MCF 10A (cell line): ENCODE measurements around the gene HEPACAM2. TPM values are rescaled to one million over a fixed set of nuclear protein-coding genes. Genes with fewer than 3 reads are reported as not detected.

Source experiments
- BruUV-seq: library from RNA; stranded (reverse); fragments of 400-500 nt; replicated peaks from 2 replicates; lab custom pipeline; 2021; lab: Mats Ljungman, UMichigan
- CTCF ChIA-PET: fragments of 300-600 bp; sonication (Branson Sonifier 250); formaldehyde crosslinking; extraction: SDS; loops from one replicate; lab custom pipeline; 2021; ENCODE audit warnings: antibody characterized with exemption, inconsistent platforms; lab: Yijun Ruan, JAX
- POLR2A ChIA-PET: fragments of 300-600, 350-650 bp; sonication (Branson Sonifier 250); formaldehyde crosslinking; extraction: SDS; loops from one replicate; lab custom pipeline; 2020; ENCODE audit warnings: antibody characterized with exemption, inconsistent platforms; lab: Yijun Ruan, JAX
- DNase-seq: peaks from one replicate; pipeline ENCODE4 v3.0.0-alpha.2; 2018; ENCODE audit not compliant: unreplicated experiment
- H3K27ac Mint-ChIP-seq: one replicate; pipeline ENCODE4 v1.8.0; 2022; ENCODE audit warnings: mild to moderate bottlenecking, low read depth, mixed read lengths; ENCODE audit not compliant: unreplicated experiment
- H3K27me3 Mint-ChIP-seq: one replicate; pipeline ENCODE4 v1.8.0; 2022; ENCODE audit warnings: mixed read lengths; ENCODE audit not compliant: insufficient read depth, unreplicated experiment
- H3K36me3 Mint-ChIP-seq: one replicate; pipeline ENCODE4 v1.8.0; 2022; ENCODE audit warnings: mild to moderate bottlenecking, moderate library complexity, mixed read lengths; ENCODE audit not compliant: insufficient read depth, unreplicated experiment
- H3K4me1 Mint-ChIP-seq: one replicate; pipeline ENCODE4 v1.8.0; 2022; ENCODE audit warnings: mixed read lengths; ENCODE audit not compliant: insufficient read depth, unreplicated experiment
- H3K4me3 Mint-ChIP-seq: one replicate; pipeline ENCODE4 v1.8.0; 2022; ENCODE audit warnings: mild to moderate bottlenecking, moderate library complexity, mixed read lengths; ENCODE audit not compliant: unreplicated experiment
- H3K9me3 Mint-ChIP-seq: one replicate; pipeline ENCODE4 v1.8.0; 2022; ENCODE audit warnings: mixed read lengths; ENCODE audit not compliant: unreplicated experiment
- intact Hi-C: fragments of 100-400 bp; cut with micrococcal nuclease; formaldehyde crosslinking; loops from 2 replicates; pipeline ENCODE4 v1.14.1; 2022
- total RNA-seq: library from RNA; stranded (reverse); gene quantifications from 2 replicates; pipeline ENCODE4 v1.2.3, GENCODE V29; 2022
- TF ChIP-seq, protein P1 (sequence below): fragments of 200-600 bp; IDR thresholded peaks from one replicate; pipeline ENCODE4 v1.8.0; 2022; ENCODE audit warnings: antibody characterized with exemption, mild to moderate bottlenecking; ENCODE audit not compliant: unreplicated experiment

Gene HEPACAM2
- total RNA-seq, 1 experiment from 2014 or later, result not detected

DNA sequence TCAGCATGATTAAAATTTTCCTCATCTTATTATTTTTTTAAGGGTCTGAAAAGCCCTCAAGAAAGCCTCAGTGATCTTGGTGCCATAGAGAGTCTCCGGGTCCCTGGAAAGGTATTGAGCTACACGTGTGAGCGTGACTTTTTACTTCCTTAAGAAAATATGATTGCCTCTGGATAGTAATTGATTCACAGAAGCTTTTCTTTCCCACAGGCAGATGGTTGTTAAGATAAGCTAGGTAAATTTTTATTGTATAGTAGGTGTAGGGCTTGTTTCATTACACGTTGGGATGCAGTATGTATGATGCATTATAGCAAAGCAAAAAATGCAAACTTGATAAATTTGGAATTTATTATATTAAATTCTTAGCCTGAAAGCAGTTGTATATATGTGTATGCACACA lies 13.6 kb upstream of the HEPACAM2 start:
- DNase-seq, result no peak
- no peaks in the 10 kb centered on the region for H3K36me3 Mint-ChIP-seq
- no peaks in the 10 kb centered on the region for H3K4me1 Mint-ChIP-seq
- CTCF ChIA-PET, result interaction anchor here (1.8 to 3.9 kb wide), 2 partner anchors 12 to 311 kb away, joined by 9 to 15 read pairs; partner anchors contain the start of gene HEPACAM2
- H3K4me3 Mint-ChIP-seq, result no peak overlapping the region
- no TSS peak for BruUV-seq
- no peaks in the 10 kb centered on the region for H3K27me3 Mint-ChIP-seq
- no peak overlapping the region for H3K27ac Mint-ChIP-seq
- TF ChIP-seq, protein P1, sequence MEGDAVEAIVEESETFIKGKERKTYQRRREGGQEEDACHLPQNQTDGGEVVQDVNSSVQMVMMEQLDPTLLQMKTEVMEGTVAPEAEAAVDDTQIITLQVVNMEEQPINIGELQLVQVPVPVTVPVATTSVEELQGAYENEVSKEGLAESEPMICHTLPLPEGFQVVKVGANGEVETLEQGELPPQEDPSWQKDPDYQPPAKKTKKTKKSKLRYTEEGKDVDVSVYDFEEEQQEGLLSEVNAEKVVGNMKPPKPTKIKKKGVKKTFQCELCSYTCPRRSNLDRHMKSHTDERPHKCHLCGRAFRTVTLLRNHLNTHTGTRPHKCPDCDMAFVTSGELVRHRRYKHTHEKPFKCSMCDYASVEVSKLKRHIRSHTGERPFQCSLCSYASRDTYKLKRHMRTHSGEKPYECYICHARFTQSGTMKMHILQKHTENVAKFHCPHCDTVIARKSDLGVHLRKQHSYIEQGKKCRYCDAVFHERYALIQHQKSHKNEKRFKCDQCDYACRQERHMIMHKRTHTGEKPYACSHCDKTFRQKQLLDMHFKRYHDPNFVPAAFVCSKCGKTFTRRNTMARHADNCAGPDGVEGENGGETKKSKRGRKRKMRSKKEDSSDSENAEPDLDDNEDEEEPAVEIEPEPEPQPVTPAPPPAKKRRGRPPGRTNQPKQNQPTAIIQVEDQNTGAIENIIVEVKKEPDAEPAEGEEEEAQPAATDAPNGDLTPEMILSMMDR, result no peak
- no peaks in the 10 kb centered on the region for H3K9me3 Mint-ChIP-seq
- intact Hi-C loops, result loop anchor here (10.0 kb wide), 1 partner anchor 405 kb away; the partner anchor contains the start of gene CDK6
- POLR2A ChIA-PET, result interaction anchor here (0.6 kb wide), 1 partner anchor 628 kb away, joined by 3 read pairs; no protein-coding TSS in a partner anchor

DNA sequence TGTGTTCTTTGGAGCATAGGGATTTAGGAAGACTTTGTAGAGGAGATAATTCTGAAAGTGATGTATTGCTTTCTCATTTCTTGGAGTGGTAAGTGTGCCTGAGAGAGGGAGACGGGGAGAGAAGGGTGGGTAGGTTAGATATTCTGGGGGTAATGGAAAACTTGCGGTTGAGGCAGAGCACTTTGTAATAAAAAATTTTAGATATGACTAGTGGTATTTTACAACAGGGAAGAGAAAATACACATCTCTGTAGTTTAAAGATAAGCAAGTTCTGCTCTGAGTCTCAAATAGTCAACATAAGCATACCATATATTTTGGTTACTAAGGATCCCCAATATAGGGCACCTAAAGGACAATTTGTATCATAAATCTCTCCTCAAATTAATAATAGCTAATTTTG lies 12.5 kb upstream of the HEPACAM2 start:
- Mint-ChIP-seq H3K27me3 (no peaks in the 10 kb centered on the region), H3K4me3 (no peak overlapping the region), H3K9me3 (no peaks in the 10 kb centered on the region), H3K27ac (no peak overlapping the region), H3K36me3 (no peaks in the 10 kb centered on the region), H3K4me1 (no peaks in the 10 kb centered on the region)
- ChIA-PET POLR2A (no interaction called here), CTCF (interaction anchor here (0.7 to 3.9 kb wide), 3 partner anchors 9 to 312 kb away, joined by 3 to 15 read pairs (median 9); partner anchors contain the start of gene HEPACAM2)
- intact Hi-C loops, result loop anchor here (10.0 kb wide), 1 partner anchor 404 kb away; the partner anchor contains the start of gene CDK6
- no peak for DNase-seq
- TF ChIP-seq, protein P1, result no peak
- no TSS peak for BruUV-seq

DNA sequence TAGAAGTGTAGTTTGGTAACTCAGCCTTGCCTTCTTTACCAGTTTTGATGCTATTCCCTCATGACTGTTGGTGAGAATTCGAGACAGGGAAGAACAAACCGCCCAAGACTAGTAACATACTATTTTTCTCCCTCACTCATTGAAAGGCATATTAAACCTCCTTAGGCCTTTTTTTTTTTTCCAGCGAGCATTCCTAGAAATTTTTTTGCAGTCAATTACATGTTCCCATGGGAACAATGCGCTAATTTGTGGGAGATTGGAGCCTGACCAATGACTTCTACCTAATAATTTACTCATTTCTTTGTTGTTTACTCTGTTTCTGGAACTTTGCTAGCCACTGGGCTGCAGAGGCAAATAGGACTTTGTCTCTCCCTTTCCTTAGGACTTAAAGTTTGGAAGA lies 11.9 kb upstream of the HEPACAM2 start:
- Mint-ChIP-seq H3K27ac (no peak overlapping the region), H3K36me3 (no peaks in the 10 kb centered on the region), H3K4me3 (no peak overlapping the region), H3K9me3 (no peaks in the 10 kb centered on the region), H3K27me3 (no peaks in the 10 kb centered on the region), H3K4me1 (no peaks in the 10 kb centered on the region)
- POLR2A ChIA-PET, result no interaction called here
- intact Hi-C loops, result loop anchor here (10.0 kb wide), 1 partner anchor 403 kb away; the partner anchor contains the start of gene CDK6
- no peak for DNase-seq
- no TSS peak for BruUV-seq
- TF ChIP-seq, protein P1, result no peak
- CTCF ChIA-PET, result no interaction called here

DNA sequence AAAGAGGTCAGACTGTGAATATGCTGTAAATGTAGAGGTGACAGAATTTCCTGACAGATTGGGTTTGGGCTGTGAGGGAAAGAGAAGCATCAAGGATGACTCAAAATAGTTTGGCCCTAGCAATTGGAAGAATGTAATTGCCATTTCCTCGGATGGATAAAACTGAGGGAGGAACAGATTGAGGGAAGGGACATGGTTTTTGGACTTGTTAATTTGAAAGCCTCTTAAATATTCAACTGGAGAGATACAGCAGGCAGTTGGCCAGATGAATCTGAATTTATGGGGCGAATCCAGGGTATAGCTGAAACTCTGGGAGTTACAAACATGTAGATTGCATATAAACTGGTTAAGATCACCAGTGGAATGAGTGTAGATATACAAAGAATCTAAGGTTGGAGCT lies 9.3 kb upstream of the HEPACAM2 start:
- H3K4me1 Mint-ChIP-seq, result no peaks in the 10 kb centered on the region
- H3K4me3 Mint-ChIP-seq, result no peak overlapping the region
- no peak for DNase-seq
- CTCF ChIA-PET, result interaction anchor here (1.0 kb wide), 1 partner anchor 9 kb away, joined by 3 read pairs; no protein-coding TSS in a partner anchor
- H3K9me3 Mint-ChIP-seq, result no peaks in the 10 kb centered on the region
- POLR2A ChIA-PET, result interaction anchor here (0.7 kb wide), 1 partner anchor 9 kb away, joined by 3 read pairs; no protein-coding TSS in a partner anchor
- TF ChIP-seq, protein P1, result no peak
- intact Hi-C loops, result loop anchor here (10.0 kb wide), 1 partner anchor 401 kb away; the partner anchor contains the start of gene CDK6
- H3K36me3 Mint-ChIP-seq, result no peaks in the 10 kb centered on the region
- BruUV-seq, result no TSS peak
- H3K27me3 Mint-ChIP-seq, result no peaks in the 10 kb centered on the region
- H3K27ac Mint-ChIP-seq, result no peak overlapping the region
